Activated CD4-positive, alpha-beta memory T cell treated with anti-CD3 and anti-CD28 coated beads for 36 hours (primary cell): ENCODE measurements around the gene TAF7L. TPM values are rescaled to one million over a fixed set of nuclear protein-coding genes. Genes with fewer than 3 reads are reported as not detected.

Experiments used
- CTCF ChIA-PET: fragments of 350-600 bp; sonication (Branson Sonifier 250); formaldehyde crosslinking; loops from one replicate; lab custom pipeline; 2021; ENCODE audit warnings: antibody characterized with exemption, inconsistent platforms; lab: Charles Lee
- POLR2A ChIA-PET: fragments of 350-600 bp; sonication (Branson Sonifier 250); formaldehyde crosslinking; loops from one replicate; lab custom pipeline; 2021; ENCODE audit warnings: antibody characterized with exemption; lab: Charles Lee
- DNase-seq: peaks from one replicate; pipeline ENCODE4 v3.0.0-alpha.2; 2020
- H3K27ac Mint-ChIP-seq: one replicate; pipeline ENCODE4 v1.8.0; 2021; ENCODE audit warnings: mixed read lengths
- H3K27me3 Mint-ChIP-seq: one replicate; pipeline ENCODE4 v1.8.0; 2021; ENCODE audit warnings: mixed read lengths
- H3K36me3 Mint-ChIP-seq: one replicate; pipeline ENCODE4 v1.8.0; 2021; ENCODE audit warnings: mixed read lengths
- H3K4me1 Mint-ChIP-seq: one replicate; pipeline ENCODE4 v1.8.0; 2021; ENCODE audit warnings: low read depth, mixed read lengths
- H3K4me3 Mint-ChIP-seq: one replicate; pipeline ENCODE4 v1.8.0; 2021; ENCODE audit warnings: mild to moderate bottlenecking, mixed read lengths
- H3K9me3 Mint-ChIP-seq: one replicate; pipeline ENCODE4 v1.8.0; 2021; ENCODE audit warnings: mixed read lengths
- intact Hi-C: fragments of 100-400 bp; cut with micrococcal nuclease; formaldehyde crosslinking; loops from one replicate; pipeline ENCODE4 v1.15.1; 2023
- total RNA-seq, 2 experiments: library from RNA; stranded (reverse); gene quantifications; one replicate each; pipeline ENCODE4 v1.2.3, GENCODE V29; 2021

TAF7L gene
- total RNA-seq, 2 experiments from 2014 or later = not detected

- intact Hi-C loops = no loop called here
- Mint-ChIP-seq H3K9me3 (no peaks in the 10 kb centered on the region), H3K4me1 (peaks cover 3% of the 10 kb centered on the region), H3K4me3 (no peak overlapping the region), H3K36me3 (no peaks in the 10 kb centered on the region), H3K27me3 (no peaks in the 10 kb centered on the region), H3K27ac (no peak overlapping the region)
- CTCF ChIA-PET = no interaction called here
- POLR2A ChIA-PET = no interaction called here
- DNase-seq = no peak
Measured at GRCh38 chrX:101260435-101260834, 30.7 kb downstream of the TAF7L start.

- POLR2A ChIA-PET = no interaction called here
- H3K4me1 Mint-ChIP-seq = peaks cover 3% of the 10 kb centered on the region
- no peak for DNase-seq
Measured at GRCh38 chrX:101258259-101258581, 32.9 kb downstream of the TAF7L start.

GRCh38 chrX:101257448-101258258 is 33.5 kb downstream of the TAF7L start:
- Mint-ChIP-seq H3K4me3 (no peak overlapping the region), H3K27me3 (no peaks in the 10 kb centered on the region), H3K27ac (no peak overlapping the region), H3K9me3 (no peaks in the 10 kb centered on the region), H3K36me3 (no peaks in the 10 kb centered on the region), H3K4me1 (peaks cover 3% of the 10 kb centered on the region)
- CTCF ChIA-PET = no interaction called here
- no peak for DNase-seq
- intact Hi-C loops = no loop called here
- POLR2A ChIA-PET = no interaction called here

More at GRCh38 chrX:101258259-101258581, 32.9 kb downstream of the TAF7L start:
- intact Hi-C loops = no loop called here
- Mint-ChIP-seq H3K36me3 (no peaks in the 10 kb centered on the region), H3K4me3 (no peak overlapping the region), H3K9me3 (no peaks in the 10 kb centered on the region), H3K27me3 (no peaks in the 10 kb centered on the region), H3K27ac (no peak overlapping the region)
- CTCF ChIA-PET = no interaction called here

- intact Hi-C loops = no loop called here
- no peaks in the 10 kb centered on the region for H3K36me3 Mint-ChIP-seq
- peaks cover under 1% of the 10 kb centered on the region for H3K4me1 Mint-ChIP-seq
- no peaks in the 10 kb centered on the region for H3K9me3 Mint-ChIP-seq
- H3K4me3 Mint-ChIP-seq = no peak overlapping the region
- POLR2A ChIA-PET = no interaction called here
- CTCF ChIA-PET = no interaction called here
- no peak for DNase-seq
- H3K27me3 Mint-ChIP-seq = no peaks in the 10 kb centered on the region
- H3K27ac Mint-ChIP-seq = no peak overlapping the region
Measured at GRCh38 chrX:101252634-101253033, 38.5 kb downstream of the TAF7L start.

GRCh38 chrX:101241531-101241930 is 49.6 kb downstream of the TAF7L start:
- POLR2A ChIA-PET = no interaction called here
- CTCF ChIA-PET = no interaction called here
- DNase-seq = no peak
- intact Hi-C loops = no loop called here
- no peaks in the 10 kb centered on the region for H3K9me3 Mint-ChIP-seq
- no peaks in the 10 kb centered on the region for H3K4me1 Mint-ChIP-seq
- H3K4me3 Mint-ChIP-seq = no peak overlapping the region
- no peaks in the 10 kb centered on the region for H3K36me3 Mint-ChIP-seq
- no peaks in the 10 kb centered on the region for H3K27me3 Mint-ChIP-seq
- no peak overlapping the region for H3K27ac Mint-ChIP-seq

GRCh38 chrX:101237041-101237440 is 54.1 kb downstream of the TAF7L start:
- Mint-ChIP-seq H3K36me3 (no peaks in the 10 kb centered on the region), H3K9me3 (no peaks in the 10 kb centered on the region), H3K4me3 (no peak overlapping the region), H3K4me1 (no peaks in the 10 kb centered on the region), H3K27ac (no peak overlapping the region), H3K27me3 (no peaks in the 10 kb centered on the region)
- ChIA-PET POLR2A (no interaction called here), CTCF (no interaction called here)
- no peak for DNase-seq
- intact Hi-C loops = no loop called here

- H3K9me3 Mint-ChIP-seq = no peaks in the 10 kb centered on the region
- H3K4me3 Mint-ChIP-seq = no peak overlapping the region
- H3K27me3 Mint-ChIP-seq = no peaks in the 10 kb centered on the region
- no peaks in the 10 kb centered on the region for H3K4me1 Mint-ChIP-seq
- DNase-seq = no peak
- ChIA-PET CTCF (no interaction called here), POLR2A (no interaction called here)
- intact Hi-C loops = no loop called here
- no peak overlapping the region for H3K27ac Mint-ChIP-seq
- H3K36me3 Mint-ChIP-seq = no peaks in the 10 kb centered on the region
Measured at GRCh38 chrX:101232316-101232715, 58.8 kb downstream of the TAF7L start.

GRCh38 chrX:101231080-101231479 is 60.1 kb downstream of the TAF7L start:
- POLR2A ChIA-PET = no interaction called here

GRCh38 chrX:101230636-101231035 is 60.5 kb downstream of the TAF7L start:
- no peaks in the 10 kb centered on the region for H3K9me3 Mint-ChIP-seq
- no peak overlapping the region for H3K4me3 Mint-ChIP-seq
- H3K27ac Mint-ChIP-seq = no peak overlapping the region
- DNase-seq = no peak
- intact Hi-C loops = no loop called here
- no peaks in the 10 kb centered on the region for H3K4me1 Mint-ChIP-seq
- POLR2A ChIA-PET = no interaction called here
- no peaks in the 10 kb centered on the region for H3K27me3 Mint-ChIP-seq
- no peaks in the 10 kb centered on the region for H3K36me3 Mint-ChIP-seq
- CTCF ChIA-PET = no interaction called here

More at GRCh38 chrX:101231080-101231479, 60.1 kb downstream of the TAF7L start:
- H3K4me3 Mint-ChIP-seq = no peak overlapping the region
- H3K9me3 Mint-ChIP-seq = no peaks in the 10 kb centered on the region
- H3K36me3 Mint-ChIP-seq = no peaks in the 10 kb centered on the region
- CTCF ChIA-PET = no interaction called here
- intact Hi-C loops = no loop called here
- no peaks in the 10 kb centered on the region for H3K4me1 Mint-ChIP-seq
- no peak overlapping the region for H3K27ac Mint-ChIP-seq
- H3K27me3 Mint-ChIP-seq = no peaks in the 10 kb centered on the region
- no peak for DNase-seq

- Mint-ChIP-seq H3K27ac (no peak overlapping the region), H3K27me3 (no peaks in the 10 kb centered on the region), H3K36me3 (no peaks in the 10 kb centered on the region), H3K4me3 (no peak overlapping the region), H3K9me3 (no peaks in the 10 kb centered on the region), H3K4me1 (no peaks in the 10 kb centered on the region)
- ChIA-PET CTCF (no interaction called here), POLR2A (no interaction called here)
- intact Hi-C loops = no loop called here
- DNase-seq = no peak
Measured at GRCh38 chrX:101229170-101229569, 62.0 kb downstream of the TAF7L start.

GRCh38 chrX:101223226-101223625 is 67.9 kb downstream of the TAF7L start:
- H3K27ac Mint-ChIP-seq = no peak overlapping the region
- no peak overlapping the region for H3K4me3 Mint-ChIP-seq
- intact Hi-C loops = no loop called here
- H3K36me3 Mint-ChIP-seq = no peaks in the 10 kb centered on the region
- H3K27me3 Mint-ChIP-seq = no peaks in the 10 kb centered on the region
- DNase-seq = no peak
- H3K9me3 Mint-ChIP-seq = no peaks in the 10 kb centered on the region
- ChIA-PET POLR2A (no interaction called here), CTCF (no interaction called here)
- H3K4me1 Mint-ChIP-seq = peaks cover 8% of the 10 kb centered on the region

- no peak overlapping the region for H3K27ac Mint-ChIP-seq
- H3K36me3 Mint-ChIP-seq = no peaks in the 10 kb centered on the region
- no peak for DNase-seq
- intact Hi-C loops = no loop called here
- no peak overlapping the region for H3K4me3 Mint-ChIP-seq
- ChIA-PET CTCF (no interaction called here), POLR2A (no interaction called here)
- H3K27me3 Mint-ChIP-seq = no peaks in the 10 kb centered on the region
- H3K9me3 Mint-ChIP-seq = no peaks in the 10 kb centered on the region
- peaks cover 8% of the 10 kb centered on the region for H3K4me1 Mint-ChIP-seq
Measured at GRCh38 chrX:101220662-101221260, 70.4 kb downstream of the TAF7L start.

GRCh38 chrX:101219864-101220346 is 71.2 kb downstream of the TAF7L start:
- CTCF ChIA-PET = no interaction called here
- POLR2A ChIA-PET = no interaction called here
- DNase-seq = peak; percentile 16
- Mint-ChIP-seq H3K27me3 (no peaks in the 10 kb centered on the region), H3K36me3 (no peaks in the 10 kb centered on the region), H3K9me3 (no peaks in the 10 kb centered on the region), H3K4me3 (no peak overlapping the region), H3K27ac (no peak overlapping the region), H3K4me1 (peaks cover 8% of the 10 kb centered on the region)
- intact Hi-C loops = no loop called here
